NCI-H2227 (cell line): ENCODE data around the gene FAM162B.
A peak's percentile ranks its signal among the peaks of the same experiment; 100 is the strongest.
"Not testable (repeated sequence)": the region's sequence is repeated elsewhere in the genome, so short reads cannot be mapped to it uniquely, and the experiment has no call there.

Source experiments
- DNase-seq: peaks from one replicate; lab custom pipeline; 2025; ENCODE audit not compliant: unreplicated experiment; lab: John Stamatoyannopoulos, UW

Gene FAM162B

GRCh38 chr6:116764961-116765841 is at the start of gene FAM162B:
FAM162B (minus strand) TSS chr6:116765719; CDS start chr6:116765576, 143 bp downstream.
- DNase-seq, result no peak

GRCh38 chr6:116812051-116812650 is 46.6 kb upstream of the FAM162B start:
- no peak for DNase-seq

GRCh38 chr6:116801971-116802370 is 36.5 kb upstream of the FAM162B start:
- no peak for DNase-seq

- DNase-seq, result no peak
Observed at GRCh38 chr6:116799945-116800344, 34.4 kb upstream of the FAM162B start.

- DNase-seq, result no peak
Observed at GRCh38 chr6:116797585-116797984, 32.1 kb upstream of the FAM162B start.

- DNase-seq, result no peak
Observed at GRCh38 chr6:116793224-116793623, 27.7 kb upstream of the FAM162B start.

- DNase-seq, result no peak
Observed at GRCh38 chr6:116783852-116784251, 18.3 kb upstream of the FAM162B start.

- peak; percentile 36 for DNase-seq
Observed at GRCh38 chr6:116779573-116780164, 14.2 kb upstream of the FAM162B start.

- no peak for DNase-seq
Observed at GRCh38 chr6:116773886-116774285, 8.4 kb upstream of the FAM162B start.

- DNase-seq, result no peak
Observed at GRCh38 chr6:116772450-116772849, 6.9 kb upstream of the FAM162B start.

GRCh38 chr6:116767715-116768114 is 2.2 kb upstream of the FAM162B start:
- no peak for DNase-seq

- no peak for DNase-seq
Observed at GRCh38 chr6:116766506-116767176, 1.1 kb upstream of the FAM162B start.

- DNase-seq, result no peak
Observed at GRCh38 chr6:116764629-116764960, 924 bp downstream of the FAM162B start.

- no peak for DNase-seq
Observed at GRCh38 chr6:116763906-116764628, 1.5 kb downstream of the FAM162B start.

- DNase-seq, result no peak
Observed at GRCh38 chr6:116763048-116763447, 2.5 kb downstream of the FAM162B start.

- DNase-seq, result no peak
Observed at GRCh38 chr6:116762235-116762634, 3.3 kb downstream of the FAM162B start.

GRCh38 chr6:116761779-116762178 is 3.7 kb downstream of the FAM162B start:
- no peak for DNase-seq

GRCh38 chr6:116745176-116745575 is 20.3 kb downstream of the FAM162B start:
- no peak for DNase-seq

- DNase-seq, result no peak
Observed at GRCh38 chr6:116741571-116741970, 23.9 kb downstream of the FAM162B start.

GRCh38 chr6:116740486-116740885 is 25.0 kb downstream of the FAM162B start:
- DNase-seq, result not testable (repeated sequence)

- DNase-seq, result no peak
Observed at GRCh38 chr6:116737004-116737403, 28.5 kb downstream of the FAM162B start.
